ENCODE measurements around the gene PTPRK.

Gene PTPRK

DNA sequence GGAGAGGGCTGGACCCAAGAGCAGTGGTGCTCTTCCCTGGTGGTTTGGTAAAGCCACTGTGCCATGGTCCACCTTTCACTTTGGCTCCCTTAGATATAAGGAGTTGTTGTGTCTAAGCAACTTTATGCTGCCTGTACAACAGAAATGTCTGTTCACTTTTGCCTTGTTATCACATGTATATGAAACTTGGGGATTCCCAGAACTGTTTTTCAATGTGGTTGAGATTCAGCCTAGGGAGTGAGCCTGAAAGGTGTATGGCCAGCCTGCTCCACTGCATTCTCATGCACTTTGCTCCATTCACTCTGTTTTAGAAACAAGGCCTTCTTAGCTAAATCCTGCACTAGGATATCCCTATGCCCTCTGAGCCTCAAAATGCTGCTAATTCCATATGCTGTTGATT is 385.1 kb downstream of the PTPRK start:
- H3K4me3 ChIP-seq (ENCODE audit: control insufficient read depth, low read depth, low read length), result no peak overlapping the region
- DNase-seq (ENCODE audit: low read depth), result no peak
- TF ChIP-seq, protein P1, sequence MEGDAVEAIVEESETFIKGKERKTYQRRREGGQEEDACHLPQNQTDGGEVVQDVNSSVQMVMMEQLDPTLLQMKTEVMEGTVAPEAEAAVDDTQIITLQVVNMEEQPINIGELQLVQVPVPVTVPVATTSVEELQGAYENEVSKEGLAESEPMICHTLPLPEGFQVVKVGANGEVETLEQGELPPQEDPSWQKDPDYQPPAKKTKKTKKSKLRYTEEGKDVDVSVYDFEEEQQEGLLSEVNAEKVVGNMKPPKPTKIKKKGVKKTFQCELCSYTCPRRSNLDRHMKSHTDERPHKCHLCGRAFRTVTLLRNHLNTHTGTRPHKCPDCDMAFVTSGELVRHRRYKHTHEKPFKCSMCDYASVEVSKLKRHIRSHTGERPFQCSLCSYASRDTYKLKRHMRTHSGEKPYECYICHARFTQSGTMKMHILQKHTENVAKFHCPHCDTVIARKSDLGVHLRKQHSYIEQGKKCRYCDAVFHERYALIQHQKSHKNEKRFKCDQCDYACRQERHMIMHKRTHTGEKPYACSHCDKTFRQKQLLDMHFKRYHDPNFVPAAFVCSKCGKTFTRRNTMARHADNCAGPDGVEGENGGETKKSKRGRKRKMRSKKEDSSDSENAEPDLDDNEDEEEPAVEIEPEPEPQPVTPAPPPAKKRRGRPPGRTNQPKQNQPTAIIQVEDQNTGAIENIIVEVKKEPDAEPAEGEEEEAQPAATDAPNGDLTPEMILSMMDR (IDR thresholded peaks at IDR 0.05; ENCODE audit: control insufficient read depth, insufficient read depth, low read depth, low read length, missing control alignments), result no peak

DNA sequence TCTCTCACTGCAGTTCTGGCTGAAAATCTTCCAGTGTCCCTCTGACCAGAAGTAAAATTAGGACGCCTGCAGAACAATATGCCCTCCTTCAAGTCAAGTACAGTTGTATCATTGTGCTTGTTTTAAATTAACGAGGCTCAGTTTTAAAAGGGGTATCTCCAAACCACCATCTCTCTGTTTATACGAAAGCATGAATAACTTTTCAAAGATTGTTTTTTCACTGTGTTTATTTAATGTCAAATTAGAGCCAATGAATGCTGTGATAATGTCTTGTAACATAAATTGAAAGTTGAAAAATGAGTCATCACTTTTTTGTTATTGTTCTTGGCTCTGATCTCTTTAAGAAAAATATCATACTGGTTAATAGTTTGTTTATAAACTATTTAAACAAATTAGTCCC is 388.8 kb downstream of the PTPRK start:
- no peak for DNase-seq (ENCODE audit: low read depth)
- H3K4me3 ChIP-seq (ENCODE audit: control insufficient read depth, low read depth, low read length), result no peak overlapping the region
- TF ChIP-seq, protein P1 (IDR thresholded peaks at IDR 0.05; ENCODE audit: control insufficient read depth, insufficient read depth, low read depth, low read length, missing control alignments), result no peak

DNA sequence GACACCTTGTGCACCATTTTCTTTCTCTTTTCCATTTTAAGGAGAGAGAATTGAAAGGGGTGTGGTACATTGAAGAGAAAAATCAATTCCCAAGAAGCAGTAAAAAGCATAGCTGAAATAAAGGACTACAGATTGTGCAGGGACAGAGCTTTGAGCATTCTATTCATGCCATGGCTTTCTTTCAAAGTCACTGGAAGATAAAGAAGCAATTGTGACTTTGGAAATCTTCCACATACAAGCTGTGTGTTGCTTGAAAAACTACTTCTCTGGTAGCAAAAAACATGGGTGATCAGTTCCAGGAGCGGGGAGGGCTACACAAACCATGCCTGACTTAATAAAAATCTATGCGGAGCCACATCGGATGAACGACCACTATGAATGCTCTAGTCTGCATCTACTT is 389.4 kb downstream of the PTPRK start:
- DNase-seq (ENCODE audit: low read depth), result no peak
- H3K4me3 ChIP-seq (ENCODE audit: control insufficient read depth, low read depth, low read length), result no peak overlapping the region
- TF ChIP-seq, protein P1 (IDR thresholded peaks at IDR 0.05; ENCODE audit: control insufficient read depth, insufficient read depth, low read depth, low read length, missing control alignments), result no peak

DNA sequence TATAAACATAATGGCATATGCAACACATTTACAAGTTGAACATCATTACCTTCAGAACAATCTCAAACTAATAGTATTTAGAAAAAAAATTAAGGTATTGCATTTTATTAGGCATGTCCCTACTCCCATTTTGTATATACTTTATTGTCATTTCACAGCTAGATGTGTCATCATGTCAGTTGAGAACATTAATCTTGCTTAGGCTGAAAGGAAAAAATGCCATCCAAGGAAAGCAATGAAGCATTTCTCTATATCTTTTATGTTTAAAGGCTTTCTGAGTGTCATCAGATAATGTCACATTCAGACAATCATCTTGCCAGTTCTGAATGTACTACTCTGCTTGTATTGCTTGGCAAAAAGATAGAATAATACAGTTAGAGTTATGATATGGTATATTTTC is 390.7 kb downstream of the PTPRK start:
- DNase-seq (ENCODE audit: low read depth), result no peak
- no peak overlapping the region for H3K4me3 ChIP-seq (ENCODE audit: control insufficient read depth, low read depth, low read length)
- TF ChIP-seq, protein P1 (IDR thresholded peaks at IDR 0.05; ENCODE audit: control insufficient read depth, insufficient read depth, low read depth, low read length, missing control alignments), result no peak

DNA sequence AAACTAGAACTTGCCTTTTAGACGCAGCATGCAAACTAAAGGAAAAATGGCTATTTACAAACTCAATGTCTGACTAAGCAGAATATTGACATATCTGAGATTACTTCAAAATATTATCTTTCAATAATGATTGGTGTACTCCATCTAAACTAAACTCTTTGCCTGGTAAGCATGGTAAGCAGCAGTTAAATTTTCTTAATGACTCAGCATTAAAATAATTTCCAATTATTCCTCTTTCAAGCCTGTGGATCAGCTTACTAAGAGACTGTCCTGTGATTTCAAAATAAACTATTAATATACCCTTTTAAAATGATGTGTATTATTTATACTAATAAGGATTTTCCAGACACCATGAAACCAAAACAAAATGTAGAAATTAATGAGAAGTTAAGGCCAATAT is 392.7 kb downstream of the PTPRK start:
- TF ChIP-seq, protein P1 (IDR thresholded peaks at IDR 0.05; ENCODE audit: control insufficient read depth, insufficient read depth, low read depth, low read length, missing control alignments), result no peak
- DNase-seq (ENCODE audit: low read depth), result no peak
- H3K4me3 ChIP-seq (ENCODE audit: control insufficient read depth, low read depth, low read length), result no peak overlapping the region

DNA sequence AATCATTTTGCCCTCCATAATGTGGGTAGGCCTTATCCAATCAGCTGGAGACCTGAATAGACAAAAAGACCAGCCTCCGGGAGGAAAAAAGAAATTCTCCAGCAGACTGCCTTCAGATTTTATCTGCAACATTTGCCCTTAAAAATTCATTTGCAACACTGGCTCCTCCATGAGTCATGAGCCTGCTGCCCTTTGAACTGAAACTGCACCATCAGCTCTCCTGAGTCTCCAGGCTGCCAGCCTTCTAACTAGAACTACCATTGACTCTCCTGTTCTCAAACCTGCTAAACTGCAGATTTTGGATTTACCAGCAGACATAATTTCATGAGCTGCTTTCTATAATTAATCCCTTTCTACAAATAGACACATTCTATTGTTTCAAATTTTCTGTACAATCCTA is 395.7 kb downstream of the PTPRK start:
- TF ChIP-seq, protein P1 (IDR thresholded peaks at IDR 0.05; ENCODE audit: control insufficient read depth, insufficient read depth, low read depth, low read length, missing control alignments), result no peak
- DNase-seq (ENCODE audit: low read depth), result no peak
- no peak overlapping the region for H3K4me3 ChIP-seq (ENCODE audit: control insufficient read depth, low read depth, low read length)

DNA sequence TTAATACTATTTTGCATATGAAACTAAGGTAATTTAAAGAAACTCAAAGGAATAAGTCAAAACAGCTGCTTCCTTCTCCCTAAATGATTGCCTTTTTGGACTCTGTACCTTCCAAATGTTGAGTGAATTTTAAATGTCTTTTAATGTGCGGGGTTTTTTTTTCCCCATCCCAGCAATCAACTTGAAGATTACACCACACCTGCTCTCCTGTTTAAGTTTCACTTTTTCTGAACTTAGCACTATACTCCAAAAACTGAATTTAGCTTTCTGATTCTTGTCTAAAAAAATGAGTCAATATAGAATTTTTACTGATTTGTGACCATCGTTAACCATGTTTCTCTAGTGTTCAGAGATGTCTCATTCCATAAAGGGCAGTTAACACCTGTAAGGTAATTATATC is 398.8 kb downstream of the PTPRK start:
- H3K4me3 ChIP-seq (ENCODE audit: control insufficient read depth, low read depth, low read length), result no peak overlapping the region
- TF ChIP-seq, protein P1 (IDR thresholded peaks at IDR 0.05; ENCODE audit: control insufficient read depth, insufficient read depth, low read depth, low read length, missing control alignments), result no peak
- DNase-seq (ENCODE audit: low read depth), result no peak
